Fibroblast of mammary gland (primary cell): ENCODE data around the gene RAC3.

Experiments
- DNase-seq: peaks from one replicate; pipeline ENCODE4 v3.0.0-alpha.2; 2010; ENCODE audit warnings: low read depth
- H3K4me3 ChIP-seq: 2 replicates; pipeline ENCODE4 v1.5.1; 2011; ENCODE audit warnings: low read depth, mild to moderate bottlenecking, low read length, moderate library complexity; ENCODE audit not compliant: control insufficient read depth
- TF ChIP-seq, protein P1 (sequence below): conservative IDR thresholded peaks from 2 replicates; pipeline ENCODE4 v1.5.1; 2011; ENCODE audit warnings: low read depth, low read length, inconsistent platforms; ENCODE audit not compliant: control insufficient read depth, insufficient read depth

RAC3 gene

GRCh38 chr17:82062076-82062983, 30.9 kb downstream of the RAC3 start:
- DNase-seq: no peak
- TF ChIP-seq, protein P1, sequence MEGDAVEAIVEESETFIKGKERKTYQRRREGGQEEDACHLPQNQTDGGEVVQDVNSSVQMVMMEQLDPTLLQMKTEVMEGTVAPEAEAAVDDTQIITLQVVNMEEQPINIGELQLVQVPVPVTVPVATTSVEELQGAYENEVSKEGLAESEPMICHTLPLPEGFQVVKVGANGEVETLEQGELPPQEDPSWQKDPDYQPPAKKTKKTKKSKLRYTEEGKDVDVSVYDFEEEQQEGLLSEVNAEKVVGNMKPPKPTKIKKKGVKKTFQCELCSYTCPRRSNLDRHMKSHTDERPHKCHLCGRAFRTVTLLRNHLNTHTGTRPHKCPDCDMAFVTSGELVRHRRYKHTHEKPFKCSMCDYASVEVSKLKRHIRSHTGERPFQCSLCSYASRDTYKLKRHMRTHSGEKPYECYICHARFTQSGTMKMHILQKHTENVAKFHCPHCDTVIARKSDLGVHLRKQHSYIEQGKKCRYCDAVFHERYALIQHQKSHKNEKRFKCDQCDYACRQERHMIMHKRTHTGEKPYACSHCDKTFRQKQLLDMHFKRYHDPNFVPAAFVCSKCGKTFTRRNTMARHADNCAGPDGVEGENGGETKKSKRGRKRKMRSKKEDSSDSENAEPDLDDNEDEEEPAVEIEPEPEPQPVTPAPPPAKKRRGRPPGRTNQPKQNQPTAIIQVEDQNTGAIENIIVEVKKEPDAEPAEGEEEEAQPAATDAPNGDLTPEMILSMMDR: no peak
- H3K4me3 ChIP-seq: no peak overlapping the region

DNA sequence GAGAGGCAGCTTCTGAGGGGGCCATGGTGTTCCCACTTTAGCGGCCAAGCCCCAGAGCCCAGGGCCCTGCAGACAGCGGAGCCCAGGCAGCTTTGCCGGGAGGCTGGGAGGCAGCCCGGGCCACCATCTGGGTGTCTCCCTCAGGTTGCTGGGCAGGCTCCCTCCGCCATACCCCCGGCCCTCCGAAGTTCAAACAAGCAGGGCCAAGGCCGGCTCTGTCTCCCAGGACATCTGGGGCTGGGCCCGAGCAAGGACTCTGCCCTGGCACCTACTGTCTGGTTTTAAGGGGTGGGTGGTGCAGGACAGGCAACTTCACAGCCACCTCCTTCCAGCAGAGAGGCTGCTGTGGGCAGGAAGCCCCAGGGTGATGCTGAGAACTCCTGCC, 31.5 kb downstream of the RAC3 start:
- H3K4me3 ChIP-seq: no peak overlapping the region
- TF ChIP-seq, protein P1: no peak
- DNase-seq: no peak

DNA sequence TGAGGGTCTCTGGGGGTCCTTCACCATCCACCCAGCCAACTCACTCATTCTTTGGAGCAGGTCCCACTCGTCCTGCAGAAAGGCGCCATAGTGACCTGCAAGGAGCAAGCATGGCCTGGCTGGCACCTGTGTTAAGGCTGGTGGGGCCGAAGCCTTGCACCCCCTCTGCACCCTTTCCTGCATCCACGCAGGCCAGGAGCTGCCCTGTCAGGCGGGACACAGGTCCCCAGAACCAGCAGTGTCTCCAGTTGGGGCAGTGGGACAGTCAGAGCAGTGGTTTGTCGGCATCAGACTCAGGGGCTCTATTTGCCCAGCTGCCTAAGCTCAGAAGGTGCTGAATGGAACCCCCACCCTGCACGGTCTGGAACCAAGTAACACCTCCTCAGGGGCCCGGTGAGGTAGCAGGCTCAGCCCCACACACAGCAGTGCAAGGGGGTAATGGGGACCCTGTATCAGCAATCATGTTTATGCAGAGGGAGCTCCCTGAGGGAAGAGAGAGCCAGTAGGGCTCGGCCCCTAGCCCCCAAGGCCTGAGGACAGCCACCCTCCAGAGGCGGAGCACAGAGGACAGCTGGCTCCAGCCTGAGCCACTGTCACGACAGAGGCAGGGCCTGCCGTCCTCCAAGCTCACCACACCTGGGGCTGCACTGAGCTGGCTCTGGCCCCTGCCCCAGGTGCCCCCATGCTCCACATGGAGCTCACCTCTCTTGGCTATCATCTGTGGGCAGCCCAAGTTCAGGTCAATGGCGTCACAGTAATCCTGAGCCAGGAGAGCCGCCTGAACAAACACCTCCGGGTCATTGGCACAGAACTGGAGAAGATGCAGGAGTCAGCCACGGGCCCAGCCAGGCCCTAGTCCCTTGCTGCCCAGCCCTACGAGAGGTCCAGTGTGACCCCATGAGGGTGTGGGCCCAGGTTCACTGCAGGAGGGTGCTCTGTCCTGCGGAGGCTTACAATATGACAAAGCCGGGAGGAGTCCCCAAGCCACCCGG, 32.2 kb downstream of the RAC3 start:
- H3K4me3 ChIP-seq: peak overlapping the region; percentile 70
- DNase-seq: no peak
- TF ChIP-seq, protein P1: no peak

DNA sequence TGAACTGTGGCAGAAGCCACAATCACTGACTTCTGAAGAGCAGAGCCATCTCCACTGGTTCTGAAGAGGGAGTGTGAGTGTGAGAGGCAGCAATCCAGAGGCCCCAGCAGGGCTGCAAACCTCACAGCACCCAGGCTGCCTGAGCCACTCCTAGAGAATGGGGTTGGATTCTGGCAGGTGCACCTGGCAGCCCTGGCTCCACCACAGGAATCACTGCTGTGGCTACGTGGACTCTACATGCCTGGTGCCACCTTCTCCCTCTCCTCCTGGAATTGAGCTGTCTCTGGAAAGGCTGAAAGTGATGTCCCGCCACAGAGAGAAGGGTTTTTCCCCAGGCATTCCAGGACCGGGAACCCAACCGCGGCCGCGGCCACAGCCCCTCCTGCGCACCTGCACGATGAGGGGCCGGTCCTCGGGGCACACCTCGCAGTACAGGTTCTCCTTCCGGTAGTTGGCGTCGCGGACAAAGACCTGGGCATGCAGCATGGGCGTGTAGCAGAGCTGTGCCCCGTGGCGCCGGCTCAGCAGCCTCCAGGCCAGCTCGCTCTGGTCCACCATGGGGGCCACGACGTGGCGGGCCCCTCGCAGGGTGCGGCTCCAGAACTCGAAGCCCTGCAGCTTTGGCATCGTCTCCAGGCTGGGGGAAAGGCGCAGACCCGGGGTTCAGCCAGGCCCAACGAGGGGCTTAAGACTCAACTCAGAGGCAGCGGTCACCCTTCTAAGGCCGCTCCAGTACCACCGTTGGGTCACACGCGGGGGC, 33.1 kb downstream of the RAC3 start:
- TF ChIP-seq, protein P1: no peak
- H3K4me3 ChIP-seq: peak overlapping the region; percentile 70
- no peak for DNase-seq

- peak overlapping the region; percentile 70 for H3K4me3 ChIP-seq
- DNase-seq: no peak
- TF ChIP-seq, protein P1: no peak
Observed at GRCh38 chr17:82065193-82065637, 33.7 kb downstream of the RAC3 start.
